ENCODE results near the gene CDH12.
"Not testable (repeated sequence)": the region's sequence is repeated elsewhere in the genome, so short reads cannot be mapped to it uniquely, and the experiment has no call there.

DNA sequence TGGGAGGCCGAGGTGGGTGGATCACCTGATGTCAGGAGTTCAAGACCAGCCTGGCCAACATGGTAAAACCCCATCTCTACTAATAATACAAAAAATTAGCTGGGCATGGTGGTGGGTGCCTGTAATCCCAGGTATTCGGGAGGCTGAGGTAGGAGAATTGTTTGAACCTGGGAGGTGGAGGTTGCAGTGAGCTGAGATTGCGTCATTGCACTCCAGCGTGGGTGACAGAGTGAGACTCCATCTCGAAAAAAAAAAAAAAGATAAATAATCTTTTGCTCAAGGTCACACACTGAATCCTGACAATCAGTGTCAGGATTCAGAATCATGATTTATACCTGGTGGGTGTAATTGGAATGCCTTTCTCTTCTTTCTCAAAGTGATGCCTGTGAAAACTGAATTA is 5.8 kb upstream of the CDH12 start:
- TF ChIP-seq, protein P1, sequence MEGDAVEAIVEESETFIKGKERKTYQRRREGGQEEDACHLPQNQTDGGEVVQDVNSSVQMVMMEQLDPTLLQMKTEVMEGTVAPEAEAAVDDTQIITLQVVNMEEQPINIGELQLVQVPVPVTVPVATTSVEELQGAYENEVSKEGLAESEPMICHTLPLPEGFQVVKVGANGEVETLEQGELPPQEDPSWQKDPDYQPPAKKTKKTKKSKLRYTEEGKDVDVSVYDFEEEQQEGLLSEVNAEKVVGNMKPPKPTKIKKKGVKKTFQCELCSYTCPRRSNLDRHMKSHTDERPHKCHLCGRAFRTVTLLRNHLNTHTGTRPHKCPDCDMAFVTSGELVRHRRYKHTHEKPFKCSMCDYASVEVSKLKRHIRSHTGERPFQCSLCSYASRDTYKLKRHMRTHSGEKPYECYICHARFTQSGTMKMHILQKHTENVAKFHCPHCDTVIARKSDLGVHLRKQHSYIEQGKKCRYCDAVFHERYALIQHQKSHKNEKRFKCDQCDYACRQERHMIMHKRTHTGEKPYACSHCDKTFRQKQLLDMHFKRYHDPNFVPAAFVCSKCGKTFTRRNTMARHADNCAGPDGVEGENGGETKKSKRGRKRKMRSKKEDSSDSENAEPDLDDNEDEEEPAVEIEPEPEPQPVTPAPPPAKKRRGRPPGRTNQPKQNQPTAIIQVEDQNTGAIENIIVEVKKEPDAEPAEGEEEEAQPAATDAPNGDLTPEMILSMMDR (IDR thresholded peaks at IDR 0.05; ENCODE audit: low read length) = not testable (repeated sequence)
- TF ChIP-seq EZH2 (IDR thresholded peaks at IDR 0.05; ENCODE audit: borderline replicate concordance, low read length) = not testable (repeated sequence)

All from OCI-LY1 (cell line).